Rectal smooth muscle tissue (tissue), 1 donor: ENCODE data around the gene CDH12.
"Not testable (repeated sequence)": the region's sequence is repeated elsewhere in the genome, so short reads cannot be mapped to it uniquely, and the experiment has no call there.

Experiments used
- H3K27ac ChIP-seq: one replicate; pipeline ENCODE4 v1.7.0; 2013; ENCODE audit warnings: low read depth, low read length, inconsistent platforms
- H3K27me3 ChIP-seq: one replicate; pipeline ENCODE4 v1.7.0; 2013; ENCODE audit warnings: low read length; ENCODE audit not compliant: control insufficient read depth, insufficient read depth
- H3K36me3 ChIP-seq: one replicate; pipeline ENCODE4 v1.7.0; 2013; ENCODE audit warnings: low read length; ENCODE audit not compliant: control insufficient read depth, insufficient read depth
- H3K4me1 ChIP-seq: one replicate; pipeline ENCODE4 v1.7.0; 2013; ENCODE audit warnings: low read length; ENCODE audit not compliant: control insufficient read depth, insufficient read depth
- H3K4me3 ChIP-seq: one replicate; pipeline ENCODE4 v1.7.0; 2013; ENCODE audit warnings: low read length
- H3K9ac ChIP-seq: one replicate; pipeline ENCODE4 v1.7.0; 2013; ENCODE audit warnings: low read length

CDH12 gene

DNA sequence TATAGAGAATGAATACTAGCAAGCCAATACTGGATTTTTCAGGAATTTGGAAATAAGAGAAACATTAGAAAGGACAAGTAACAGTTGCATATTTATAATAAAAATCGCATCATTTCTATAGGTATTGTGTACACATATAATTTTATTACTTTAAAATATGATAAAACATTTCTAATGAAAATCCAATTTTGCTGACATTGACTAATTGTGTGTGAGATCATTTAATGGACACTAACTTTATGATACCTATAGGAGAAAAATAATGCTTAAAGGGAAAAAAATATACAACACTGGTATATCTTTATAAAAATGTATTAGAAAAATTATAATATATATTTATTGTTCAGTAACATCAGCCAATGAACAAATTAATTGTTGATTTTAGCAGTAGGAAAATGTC is 557.3 kb downstream of the CDH12 start:
- Histone ChIP-seq H3K27me3 (no peaks in the 10 kb centered on the region), H3K27ac (no peak overlapping the region), H3K9ac (no peak overlapping the region), H3K4me1 (no peaks in the 10 kb centered on the region), H3K4me3 (no peak overlapping the region), H3K36me3 (no peaks in the 10 kb centered on the region)

GRCh38 chr5:22293147-22293546 is 560.0 kb downstream of the CDH12 start:
- Histone ChIP-seq H3K27me3 (no peaks in the 10 kb centered on the region), H3K4me3 (no peak overlapping the region), H3K27ac (no peak overlapping the region), H3K36me3 (no peaks in the 10 kb centered on the region), H3K4me1 (no peaks in the 10 kb centered on the region), H3K9ac (no peak overlapping the region)

- Histone ChIP-seq H3K27ac (no peak overlapping the region), H3K4me3 (no peak overlapping the region), H3K36me3 (no peaks in the 10 kb centered on the region), H3K27me3 (no peaks in the 10 kb centered on the region), H3K9ac (no peak overlapping the region), H3K4me1 (no peaks in the 10 kb centered on the region)
Observed at GRCh38 chr5:22278164-22278563, 575.0 kb downstream of the CDH12 start.

- Histone ChIP-seq H3K27ac (no peak overlapping the region), H3K36me3 (no peaks in the 10 kb centered on the region), H3K4me1 (no peaks in the 10 kb centered on the region), H3K9ac (no peak overlapping the region), H3K4me3 (no peak overlapping the region), H3K27me3 (no peaks in the 10 kb centered on the region)
Observed at GRCh38 chr5:22277006-22277405, 576.1 kb downstream of the CDH12 start.

GRCh38 chr5:22265855-22266254 is 587.3 kb downstream of the CDH12 start:
- not testable (repeated sequence) for H3K27me3 ChIP-seq, H3K36me3 ChIP-seq, H3K9ac ChIP-seq, H3K4me3 ChIP-seq, H3K27ac ChIP-seq, H3K4me1 ChIP-seq

- H3K9ac ChIP-seq: no peak overlapping the region
- H3K27ac ChIP-seq: no peak overlapping the region
- H3K36me3 ChIP-seq: no peaks in the 10 kb centered on the region
- H3K27me3 ChIP-seq: no peaks in the 10 kb centered on the region
- no peak overlapping the region for H3K4me3 ChIP-seq
- no peaks in the 10 kb centered on the region for H3K4me1 ChIP-seq
Observed at GRCh38 chr5:22258139-22258538, 595.0 kb downstream of the CDH12 start.

DNA sequence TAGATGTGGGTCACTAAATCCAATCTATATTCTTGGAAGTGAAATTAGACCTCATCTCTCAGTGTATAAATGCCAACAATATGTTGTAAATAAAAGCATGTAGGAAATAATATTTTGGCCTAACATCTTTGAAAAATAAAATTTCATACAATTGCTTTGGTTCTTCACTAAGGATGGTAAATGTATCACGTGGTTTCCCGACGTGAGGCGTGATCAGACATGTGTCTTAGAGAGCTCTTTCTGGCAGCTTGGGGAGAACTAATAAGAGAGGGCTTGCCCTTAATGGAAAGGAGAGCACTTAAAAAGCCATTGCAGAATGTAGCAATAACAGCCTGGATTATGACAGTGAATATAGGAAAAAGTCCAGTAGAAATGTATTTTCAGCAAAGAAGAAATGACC is 602.6 kb downstream of the CDH12 start:
- Histone ChIP-seq H3K4me1 (no peaks in the 10 kb centered on the region), H3K9ac (no peak overlapping the region), H3K27ac (no peak overlapping the region), H3K4me3 (no peak overlapping the region), H3K36me3 (no peaks in the 10 kb centered on the region), H3K27me3 (no peaks in the 10 kb centered on the region)

- Histone ChIP-seq H3K9ac (no peak overlapping the region), H3K4me3 (no peak overlapping the region), H3K27ac (no peak overlapping the region), H3K27me3 (no peaks in the 10 kb centered on the region), H3K4me1 (no peaks in the 10 kb centered on the region), H3K36me3 (no peaks in the 10 kb centered on the region)
Observed at GRCh38 chr5:22249209-22249729, 603.9 kb downstream of the CDH12 start.

DNA sequence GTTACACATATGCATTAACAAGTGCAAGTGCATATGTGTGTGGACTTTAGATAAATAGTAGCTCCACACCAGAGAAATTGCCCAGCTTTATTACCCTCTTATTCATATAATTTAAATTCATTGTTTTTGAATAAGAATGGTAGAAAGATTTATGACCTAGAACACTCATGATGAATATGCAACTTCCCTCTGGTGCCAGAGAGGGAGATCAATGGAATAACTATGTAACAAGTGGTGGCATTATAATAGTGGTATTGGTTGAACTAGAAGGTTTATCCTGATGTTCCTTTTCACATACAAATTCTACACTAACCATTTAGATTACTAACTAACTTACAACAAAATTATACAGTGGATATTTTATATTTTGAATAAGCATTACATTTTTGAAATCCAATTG is 607.4 kb downstream of the CDH12 start:
- no peaks in the 10 kb centered on the region for H3K4me1 ChIP-seq
- no peaks in the 10 kb centered on the region for H3K36me3 ChIP-seq
- no peak overlapping the region for H3K27ac ChIP-seq
- H3K4me3 ChIP-seq: no peak overlapping the region
- H3K27me3 ChIP-seq: no peaks in the 10 kb centered on the region
- no peak overlapping the region for H3K9ac ChIP-seq

GRCh38 chr5:22242532-22242931 is 610.6 kb downstream of the CDH12 start:
- Histone ChIP-seq H3K9ac (no peak overlapping the region), H3K27me3 (no peaks in the 10 kb centered on the region), H3K4me3 (no peak overlapping the region), H3K4me1 (no peaks in the 10 kb centered on the region), H3K27ac (no peak overlapping the region), H3K36me3 (no peaks in the 10 kb centered on the region)

DNA sequence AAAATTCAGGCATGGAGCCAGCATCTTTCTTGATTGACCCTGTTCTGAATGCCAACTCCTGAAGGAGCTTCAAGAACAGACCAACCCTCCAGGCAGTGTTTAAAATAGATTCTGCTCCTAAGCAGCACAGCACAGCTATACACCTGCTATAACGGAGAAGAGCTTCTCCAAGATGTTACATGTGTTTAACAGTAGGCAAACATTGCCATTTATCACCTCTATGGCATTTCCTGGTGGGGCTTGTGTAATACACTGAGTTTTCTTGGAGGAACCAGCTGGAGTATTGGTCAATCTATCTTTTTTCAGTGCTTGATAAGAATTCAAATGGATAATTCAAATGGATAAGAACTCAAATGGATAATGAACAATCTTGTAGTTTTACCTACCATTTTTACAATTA is 615.1 kb downstream of the CDH12 start:
- Histone ChIP-seq H3K4me3 (no peak overlapping the region), H3K27ac (no peak overlapping the region), H3K36me3 (no peaks in the 10 kb centered on the region), H3K9ac (no peak overlapping the region), H3K27me3 (no peaks in the 10 kb centered on the region), H3K4me1 (no peaks in the 10 kb centered on the region)

GRCh38 chr5:22226423-22226822 is 626.7 kb downstream of the CDH12 start:
- Histone ChIP-seq H3K27ac (no peak overlapping the region), H3K36me3 (no peaks in the 10 kb centered on the region), H3K4me1 (no peaks in the 10 kb centered on the region), H3K4me3 (no peak overlapping the region), H3K27me3 (no peaks in the 10 kb centered on the region), H3K9ac (no peak overlapping the region)

DNA sequence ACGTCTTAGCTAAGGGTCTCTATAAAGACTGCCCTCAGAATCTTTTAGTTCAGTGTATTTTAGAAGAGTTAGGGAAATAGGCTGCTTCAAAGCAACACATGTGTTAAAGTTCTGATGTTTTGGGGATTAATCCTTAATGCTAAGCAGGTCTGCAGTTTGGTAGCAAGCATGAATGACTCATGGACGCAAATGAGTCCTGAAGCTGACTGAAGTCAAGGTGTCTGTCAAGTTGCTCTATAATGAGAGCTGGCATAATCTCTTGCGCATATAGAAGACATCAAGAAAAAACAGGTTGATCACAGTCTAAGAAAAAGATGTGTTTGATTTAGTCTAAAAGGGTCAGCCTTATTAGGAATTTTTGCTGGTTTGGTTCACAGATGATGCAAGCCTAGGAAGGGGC is 630.1 kb downstream of the CDH12 start:
- H3K9ac ChIP-seq: no peak overlapping the region
- H3K27ac ChIP-seq: no peak overlapping the region
- H3K4me3 ChIP-seq: no peak overlapping the region
- H3K4me1 ChIP-seq: no peaks in the 10 kb centered on the region
- no peaks in the 10 kb centered on the region for H3K36me3 ChIP-seq
- H3K27me3 ChIP-seq: no peaks in the 10 kb centered on the region
